ENCODE data around the gene TNFRSF18.

The TNFRSF18 gene

GRCh38 chr1:1161078-1161682, 45.2 kb downstream of the TNFRSF18 start:
- Histone ChIP-seq H3K27ac (ENCODE audit: low read length) (no peak overlapping the region), H3K4me1 (ENCODE audit: insufficient read depth, low read length) (no peaks in the 10 kb centered on the region)

DNA sequence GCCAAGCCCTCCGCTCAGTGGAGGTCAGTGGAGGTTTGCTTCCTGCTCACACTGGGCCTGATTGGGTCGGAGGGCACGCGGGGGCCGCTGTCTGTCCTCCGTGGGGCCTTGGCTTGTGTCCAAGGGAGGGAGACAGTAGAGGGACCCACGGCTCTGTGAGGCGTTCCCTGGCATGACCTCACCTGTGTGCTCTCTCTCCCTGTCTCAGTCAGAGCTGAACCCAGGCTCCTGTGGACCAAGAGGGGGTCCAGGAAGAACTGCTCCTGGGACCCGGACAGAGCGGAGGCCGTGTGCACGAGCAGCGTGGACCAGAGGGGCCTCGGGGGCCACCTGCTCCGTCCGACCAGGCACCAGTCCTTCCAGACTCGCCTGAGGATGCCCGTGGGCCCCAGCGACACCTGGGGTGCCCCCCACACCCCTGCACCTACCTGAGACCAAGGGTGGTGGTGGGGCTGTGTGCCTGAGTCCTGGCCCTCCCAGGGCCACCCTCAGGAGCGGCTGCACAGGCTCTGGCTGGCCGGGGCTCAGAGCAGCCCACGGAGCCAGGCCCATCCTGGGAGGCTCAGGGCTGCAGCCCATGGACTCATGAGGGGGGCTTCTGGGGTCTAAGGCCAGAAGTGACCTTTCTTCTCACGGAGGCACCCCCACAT, 46.0 kb downstream of the TNFRSF18 start:
- TF ChIP-seq, protein P1, sequence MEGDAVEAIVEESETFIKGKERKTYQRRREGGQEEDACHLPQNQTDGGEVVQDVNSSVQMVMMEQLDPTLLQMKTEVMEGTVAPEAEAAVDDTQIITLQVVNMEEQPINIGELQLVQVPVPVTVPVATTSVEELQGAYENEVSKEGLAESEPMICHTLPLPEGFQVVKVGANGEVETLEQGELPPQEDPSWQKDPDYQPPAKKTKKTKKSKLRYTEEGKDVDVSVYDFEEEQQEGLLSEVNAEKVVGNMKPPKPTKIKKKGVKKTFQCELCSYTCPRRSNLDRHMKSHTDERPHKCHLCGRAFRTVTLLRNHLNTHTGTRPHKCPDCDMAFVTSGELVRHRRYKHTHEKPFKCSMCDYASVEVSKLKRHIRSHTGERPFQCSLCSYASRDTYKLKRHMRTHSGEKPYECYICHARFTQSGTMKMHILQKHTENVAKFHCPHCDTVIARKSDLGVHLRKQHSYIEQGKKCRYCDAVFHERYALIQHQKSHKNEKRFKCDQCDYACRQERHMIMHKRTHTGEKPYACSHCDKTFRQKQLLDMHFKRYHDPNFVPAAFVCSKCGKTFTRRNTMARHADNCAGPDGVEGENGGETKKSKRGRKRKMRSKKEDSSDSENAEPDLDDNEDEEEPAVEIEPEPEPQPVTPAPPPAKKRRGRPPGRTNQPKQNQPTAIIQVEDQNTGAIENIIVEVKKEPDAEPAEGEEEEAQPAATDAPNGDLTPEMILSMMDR (IDR thresholded peaks at IDR 0.05; ENCODE audit: borderline replicate concordance, extremely low read depth, low read length, poor library complexity, severe bottlenecking), result no peak
- TF ChIP-seq EZH2 (IDR thresholded peaks at IDR 0.05; ENCODE audit: borderline replicate concordance, low read depth, low read length, severe bottlenecking), result no peak
- no peaks in the 10 kb centered on the region for H4K20me1 ChIP-seq (ENCODE audit: insufficient read depth, low read length)
- H3K4me3 ChIP-seq (ENCODE audit: low read depth in 1 of 2, low read length in 2 of 2), result no peak overlapping the region
- no peak overlapping the region for H3K4me2 ChIP-seq (ENCODE audit: insufficient read depth, low read length)
- no peak overlapping the region for H3K27ac ChIP-seq (ENCODE audit: low read length)
- DNase-seq, result no peak
- no peaks in the 10 kb centered on the region for H3K36me3 ChIP-seq (ENCODE audit: insufficient read depth, low read length)
- H2AFZ ChIP-seq (ENCODE audit: low read depth, low read length), result no peak overlapping the region
- H3K9me3 ChIP-seq (ENCODE audit: insufficient read depth, low read length, severe bottlenecking), result no peaks in the 10 kb centered on the region
- no peak overlapping the region for H3K9ac ChIP-seq (ENCODE audit: low read depth, low read length)
- ATAC-seq (ENCODE audit: insufficient read depth, low read depth), result no peak
- no peaks in the 10 kb centered on the region for H3K4me1 ChIP-seq (ENCODE audit: insufficient read depth, low read length)
- no peaks in the 10 kb centered on the region for H3K27me3 ChIP-seq (ENCODE audit: insufficient read depth, low read length, poor library complexity)
- H3K79me2 ChIP-seq (ENCODE audit: insufficient read depth, low read length), result no peaks in the 10 kb centered on the region

More at GRCh38 chr1:1161078-1161682, 45.2 kb downstream of the TNFRSF18 start:
- H2AFZ ChIP-seq (ENCODE audit: low read depth, low read length), result no peak overlapping the region
- no peaks in the 10 kb centered on the region for H3K79me2 ChIP-seq (ENCODE audit: insufficient read depth, low read length)
- H3K4me2 ChIP-seq (ENCODE audit: insufficient read depth, low read length), result no peak overlapping the region
- no peaks in the 10 kb centered on the region for H3K27me3 ChIP-seq (ENCODE audit: insufficient read depth, low read length, poor library complexity)
- H3K36me3 ChIP-seq (ENCODE audit: insufficient read depth, low read length), result no peaks in the 10 kb centered on the region
- no peaks in the 10 kb centered on the region for H3K9me3 ChIP-seq (ENCODE audit: insufficient read depth, low read length, severe bottlenecking)
- no peak overlapping the region for H3K4me3 ChIP-seq (ENCODE audit: low read depth in 1 of 2, low read length in 2 of 2)
- TF ChIP-seq EZH2 (IDR thresholded peaks at IDR 0.05; ENCODE audit: borderline replicate concordance, low read depth, low read length, severe bottlenecking), result no peak
- TF ChIP-seq, protein P1 (IDR thresholded peaks at IDR 0.05; ENCODE audit: borderline replicate concordance, extremely low read depth, low read length, poor library complexity, severe bottlenecking), result no peak
- DNase-seq (no peak), ATAC-seq (ENCODE audit: insufficient read depth, low read depth) (no peak)
- H3K9ac ChIP-seq (ENCODE audit: low read depth, low read length), result no peak overlapping the region
- no peaks in the 10 kb centered on the region for H4K20me1 ChIP-seq (ENCODE audit: insufficient read depth, low read length)

GRCh38 chr1:1157914-1158710, 48.3 kb downstream of the TNFRSF18 start:
- DNase-seq, result no peak
- Histone ChIP-seq H3K4me3 (ENCODE audit: low read depth in 1 of 2, low read length in 2 of 2) (no peak overlapping the region), H3K4me2 (ENCODE audit: insufficient read depth, low read length) (no peak overlapping the region), H2AFZ (ENCODE audit: low read depth, low read length) (no peak overlapping the region), H3K9me3 (ENCODE audit: insufficient read depth, low read length, severe bottlenecking) (peaks cover 1% of the 10 kb centered on the region), H3K27ac (ENCODE audit: low read length) (no peak overlapping the region), H3K9ac (ENCODE audit: low read depth, low read length) (no peak overlapping the region), H4K20me1 (ENCODE audit: insufficient read depth, low read length) (no peaks in the 10 kb centered on the region), H3K79me2 (ENCODE audit: insufficient read depth, low read length) (no peaks in the 10 kb centered on the region), H3K36me3 (ENCODE audit: insufficient read depth, low read length) (no peaks in the 10 kb centered on the region), H3K4me1 (ENCODE audit: insufficient read depth, low read length) (no peaks in the 10 kb centered on the region), H3K27me3 (ENCODE audit: insufficient read depth, low read length, poor library complexity) (no peaks in the 10 kb centered on the region)
- no peak for ATAC-seq (ENCODE audit: insufficient read depth, low read depth)
- TF ChIP-seq, protein P1 (IDR thresholded peaks at IDR 0.05; ENCODE audit: borderline replicate concordance, extremely low read depth, low read length, poor library complexity, severe bottlenecking), result no peak
- TF ChIP-seq EZH2 (IDR thresholded peaks at IDR 0.05; ENCODE audit: borderline replicate concordance, low read depth, low read length, severe bottlenecking), result no peak
